Naive B cell (primary cell): ENCODE results near the gene TEX9. TPM values are rescaled to one million over a fixed set of nuclear protein-coding genes. Genes with fewer than 3 reads are reported as not detected.

Source experiments
- ATAC-seq, 2 donors: fragments of 150-1000 bp; cut with Tn5 transposase; 2 replicates each; pipeline ENCODE4 v1.10.0; 2021; ENCODE audit warnings: low read depth in 2 of 2, mild to moderate bottlenecking in 2 of 2, moderate library complexity in 2 of 2
- DNase-seq: peaks from one replicate; pipeline ENCODE4 v3.0.0; 2022
- H3K27ac Mint-ChIP-seq, 6 donors: one replicate each; pipeline ENCODE4 v1.8.0; 2020 to 2022; ENCODE audit warnings: mild to moderate bottlenecking in 6 of 6, mixed read lengths in 6 of 6, moderate library complexity in 5 of 6, inconsistent platforms in 2 of 6
- H3K27me3 Mint-ChIP-seq, 3 donors: one replicate each; pipeline ENCODE4 v1.8.0; 2021 to 2022; ENCODE audit warnings: mixed read lengths in 3 of 3, mild to moderate bottlenecking in 1 of 3
- H3K36me3 Mint-ChIP-seq, 2 donors: one replicate each; pipeline ENCODE4 v1.8.0; 2020 to 2022; ENCODE audit warnings: mixed read lengths in 2 of 2, inconsistent platforms in 1 of 2, mild to moderate bottlenecking in 1 of 2
- H3K4me1 Mint-ChIP-seq, 3 donors: one replicate each; pipeline ENCODE4 v1.8.0; 2020 to 2022; ENCODE audit warnings: mixed read lengths in 3 of 3, inconsistent platforms in 1 of 3, mild to moderate bottlenecking in 1 of 3, moderate library complexity in 1 of 3
- H3K4me3 Mint-ChIP-seq, 8 donors: one replicate each; pipeline ENCODE4 v1.8.0; 2020 to 2022; ENCODE audit warnings: mild to moderate bottlenecking in 8 of 8, mixed read lengths in 8 of 8, moderate library complexity in 8 of 8, inconsistent platforms in 2 of 8
- H3K9me3 Mint-ChIP-seq, 7 donors: one replicate each; pipeline ENCODE4 v1.8.0; 2020 to 2022; ENCODE audit warnings: mixed read lengths in 7 of 7, mild to moderate bottlenecking in 5 of 7, inconsistent platforms in 2 of 7, moderate library complexity in 1 of 7
- polyA plus RNA-seq, 6 donors: library from polyadenylated mRNA; unstranded; fragments of 300-500 nt; fragmentation: Illumina TruSeq; gene quantifications; one replicate each; pipeline ENCODE4 v1.2.3, GENCODE V29; 2021; ENCODE audit warnings: low read depth in 6 of 6

Gene TEX9
- polyA plus RNA-seq, 6 donors from 2014 or later: 0.48 to 1.5 (median 0.55) TPM; not detected in 1

GRCh38 chr15:56428821-56429458 is 63.7 kb downstream of the TEX9 start:
- H3K9me3 Mint-ChIP-seq: peaks cover 3 to 24% (median 9%) of the 10 kb centered on the region in 7 donors
- H3K27me3 Mint-ChIP-seq: no peaks in the 10 kb centered on the region
- no peak overlapping the region for H3K27ac Mint-ChIP-seq
- peaks cover 5 to 16% of the 10 kb centered on the region in 2 donors for H3K36me3 Mint-ChIP-seq
- DNase-seq (peak; percentile 2), ATAC-seq (no peak)
- no peaks in the 10 kb centered on the region for H3K4me1 Mint-ChIP-seq
- no peak overlapping the region for H3K4me3 Mint-ChIP-seq

GRCh38 chr15:56432304-56432703 is 67.1 kb downstream of the TEX9 start:
- Mint-ChIP-seq H3K36me3 (no peaks in the 10 kb centered on the region), H3K27ac (no peak overlapping the region), H3K4me3 (no peak overlapping the region), H3K27me3 (no peaks in the 10 kb centered on the region), H3K4me1 (no peaks in the 10 kb centered on the region), H3K9me3 (no peaks in the 10 kb centered on the region)
- no peak for DNase-seq
- no peak for ATAC-seq

GRCh38 chr15:56440214-56440770 is 75.1 kb downstream of the TEX9 start:
- Mint-ChIP-seq H3K4me3 (no peak overlapping the region), H3K9me3 (peaks cover 0 to 2% (median 0%) of the 10 kb centered on the region in 7 donors), H3K36me3 (no peaks in the 10 kb centered on the region), H3K27me3 (no peaks in the 10 kb centered on the region), H3K27ac (no peak overlapping the region), H3K4me1 (no peaks in the 10 kb centered on the region)
- no peak for ATAC-seq
- DNase-seq: no peak

- Mint-ChIP-seq H3K9me3 (peaks cover 0 to 2% (median 0%) of the 10 kb centered on the region in 7 donors), H3K27me3 (no peaks in the 10 kb centered on the region), H3K4me3 (no peak overlapping the region), H3K27ac (no peak overlapping the region), H3K36me3 (no peaks in the 10 kb centered on the region), H3K4me1 (no peaks in the 10 kb centered on the region)
- DNase-seq (no peak), ATAC-seq (no peak)
Measured at GRCh38 chr15:56442354-56442753, 77.1 kb downstream of the TEX9 start.

GRCh38 chr15:56445746-56446145 is 80.5 kb downstream of the TEX9 start:
- no peaks in the 10 kb centered on the region for H3K27me3 Mint-ChIP-seq
- ATAC-seq (no peak), DNase-seq (no peak)
- peaks cover 0 to 2% (median 0%) of the 10 kb centered on the region in 7 donors for H3K9me3 Mint-ChIP-seq
- no peaks in the 10 kb centered on the region for H3K4me1 Mint-ChIP-seq
- H3K36me3 Mint-ChIP-seq: no peaks in the 10 kb centered on the region
- H3K4me3 Mint-ChIP-seq: no peak overlapping the region
- no peak overlapping the region for H3K27ac Mint-ChIP-seq

- no peak overlapping the region for H3K4me3 Mint-ChIP-seq
- DNase-seq (no peak), ATAC-seq (no peak)
- no peaks in the 10 kb centered on the region for H3K36me3 Mint-ChIP-seq
- no peaks in the 10 kb centered on the region for H3K27me3 Mint-ChIP-seq
- no peaks in the 10 kb centered on the region for H3K4me1 Mint-ChIP-seq
- H3K9me3 Mint-ChIP-seq: peaks cover 0 to 2% (median 0%) of the 10 kb centered on the region in 7 donors
- peak overlapping the region in 1 of 6 donors; percentile 90 for H3K27ac Mint-ChIP-seq
Measured at GRCh38 chr15:56454836-56455235, 89.6 kb downstream of the TEX9 start.

- Mint-ChIP-seq H3K27ac (no peak overlapping the region), H3K27me3 (no peaks in the 10 kb centered on the region), H3K4me3 (no peak overlapping the region), H3K4me1 (no peaks in the 10 kb centered on the region), H3K36me3 (no peaks in the 10 kb centered on the region), H3K9me3 (peaks cover 0 to 2% (median 0%) of the 10 kb centered on the region in 7 donors)
- DNase-seq (no peak), ATAC-seq (no peak)
Measured at GRCh38 chr15:56456229-56456628, 91.0 kb downstream of the TEX9 start.

GRCh38 chr15:56459096-56459495 is 93.9 kb downstream of the TEX9 start:
- no peak for DNase-seq
- Mint-ChIP-seq H3K9me3 (peaks cover 0 to 2% (median 0%) of the 10 kb centered on the region in 7 donors), H3K4me1 (no peaks in the 10 kb centered on the region), H3K27ac (peak overlapping the region in 2 of 6 donors; percentile 5 to 56), H3K36me3 (no peaks in the 10 kb centered on the region), H3K4me3 (no peak overlapping the region), H3K27me3 (no peaks in the 10 kb centered on the region)
- no peak for ATAC-seq

- ATAC-seq: no peak
- H3K9me3 Mint-ChIP-seq: peaks cover 0 to 2% (median 0%) of the 10 kb centered on the region in 7 donors
- no peaks in the 10 kb centered on the region for H3K36me3 Mint-ChIP-seq
- no peak overlapping the region for H3K27ac Mint-ChIP-seq
- DNase-seq: no peak
- peaks cover 5 to 8% (median 8%) of the 10 kb centered on the region in 3 donors for H3K4me1 Mint-ChIP-seq
- H3K4me3 Mint-ChIP-seq: no peak overlapping the region
- no peaks in the 10 kb centered on the region for H3K27me3 Mint-ChIP-seq
Measured at GRCh38 chr15:56460071-56460470, 94.8 kb downstream of the TEX9 start.

- H3K4me3 Mint-ChIP-seq: no peak overlapping the region
- no peaks in the 10 kb centered on the region for H3K27me3 Mint-ChIP-seq
- H3K27ac Mint-ChIP-seq: peak overlapping the region in 2 of 6 donors; percentile 59 to 66
- ATAC-seq (no peak), DNase-seq (no peak)
- no peaks in the 10 kb centered on the region for H3K36me3 Mint-ChIP-seq
- H3K4me1 Mint-ChIP-seq: peaks cover 5 to 11% (median 9%) of the 10 kb centered on the region in 3 donors
- H3K9me3 Mint-ChIP-seq: peaks cover 0 to 2% (median 0%) of the 10 kb centered on the region in 7 donors
Measured at GRCh38 chr15:56460947-56461346, 95.7 kb downstream of the TEX9 start.

- Mint-ChIP-seq H3K4me1 (peaks cover 15 to 21% (median 18%) of the 10 kb centered on the region in 3 donors), H3K27ac (peak within 1 kb of the TSS; percentile 92 to 99 (median 95))
Measured at GRCh38 chr15:56464893-56465520, 99.8 kb downstream of the TEX9 start, which contains the start of gene MNS1. MNS1 (minus strand) TSS chr15:56465137; CDS start chr15:56464972, 165 bp downstream.

GRCh38 chr15:56467616-56468015 is 102.4 kb downstream of the TEX9 start:
- Mint-ChIP-seq H3K4me3 (peak overlapping the region in 1 of 8 donors; percentile 61), H3K36me3 (no peaks in the 10 kb centered on the region), H3K27me3 (no peaks in the 10 kb centered on the region), H3K27ac (peak overlapping the region in 1 of 6 donors; percentile 93), H3K4me1 (peaks cover 15 to 21% (median 18%) of the 10 kb centered on the region in 3 donors), H3K9me3 (no peaks in the 10 kb centered on the region)
- no peak for DNase-seq
- no peak for ATAC-seq

More at GRCh38 chr15:56464893-56465520, 99.8 kb downstream of the TEX9 start, which contains the start of gene MNS1:
- peak within 1 kb of the TSS; percentile 80 to 95 (median 92) for H3K4me3 Mint-ChIP-seq
- DNase-seq: peak; percentile 95
- H3K36me3 Mint-ChIP-seq: no peaks in the 10 kb centered on the region
- H3K27me3 Mint-ChIP-seq: no peaks in the 10 kb centered on the region
- ATAC-seq: peak; percentile 91 to 92
- H3K9me3 Mint-ChIP-seq: no peaks in the 10 kb centered on the region

- no peak for DNase-seq
- peak in 1 of 2 donors; percentile 11 for ATAC-seq
- Mint-ChIP-seq H3K9me3 (no peaks in the 10 kb centered on the region), H3K27me3 (no peaks in the 10 kb centered on the region), H3K27ac (peak overlapping the region; percentile 28 to 83 (median 70)), H3K4me3 (peak overlapping the region; percentile 66 to 89 (median 83)), H3K4me1 (peaks cover 15 to 21% (median 18%) of the 10 kb centered on the region in 3 donors), H3K36me3 (no peaks in the 10 kb centered on the region)
Measured at GRCh38 chr15:56468401-56468800, 103.2 kb downstream of the TEX9 start.
